Stimulated activated CD8-positive, alpha-beta memory T cell treated with anti-CD3 and anti-CD28 coated beads, Interleukin-12 subunit alpha, Interleukin-12 subunit beta, amount 100 ng/mL, for 1 hour (primary cell): ENCODE data around the gene COL8A1.

Experiments
- DNase-seq: peaks from one replicate; pipeline ENCODE4 v3.0.0-alpha.2; 2020; ENCODE audit warnings: low read depth

Gene COL8A1

DNA sequence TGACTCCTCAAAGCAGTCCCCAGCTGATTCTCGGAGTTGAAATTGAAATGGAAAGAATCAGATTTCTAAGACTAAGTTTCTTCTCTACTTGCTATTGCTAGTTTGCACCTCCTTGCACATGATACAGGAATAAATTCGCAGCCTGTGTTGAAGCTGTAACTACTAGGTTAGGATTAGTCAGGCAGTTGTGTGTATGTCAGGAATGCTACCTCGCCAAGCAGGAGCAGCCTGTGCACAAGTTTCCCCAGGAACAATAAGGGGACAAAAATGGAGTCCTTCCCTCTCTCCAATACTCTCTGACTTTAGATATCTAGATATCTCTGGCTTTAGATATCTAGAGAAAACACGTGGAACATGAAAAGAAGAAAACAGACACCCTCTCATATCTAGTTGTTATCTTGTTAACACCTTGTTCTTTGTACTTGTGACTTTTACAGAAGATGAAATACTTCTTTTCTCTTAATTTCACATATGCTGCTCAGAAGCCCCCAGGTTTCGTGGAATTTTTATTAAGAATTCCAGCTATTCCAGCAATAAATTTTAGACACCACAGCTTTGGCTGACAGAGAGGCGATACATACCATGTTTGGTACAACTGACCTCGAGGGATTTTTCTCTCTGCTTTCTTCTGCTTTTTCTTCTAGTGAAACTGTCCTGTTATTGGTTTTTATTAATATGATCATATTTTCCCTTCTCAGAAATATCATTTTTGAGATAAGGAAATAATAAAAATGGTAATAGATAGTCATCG lies 123.2 kb downstream of the COL8A1 start:
- no peak for DNase-seq

DNA sequence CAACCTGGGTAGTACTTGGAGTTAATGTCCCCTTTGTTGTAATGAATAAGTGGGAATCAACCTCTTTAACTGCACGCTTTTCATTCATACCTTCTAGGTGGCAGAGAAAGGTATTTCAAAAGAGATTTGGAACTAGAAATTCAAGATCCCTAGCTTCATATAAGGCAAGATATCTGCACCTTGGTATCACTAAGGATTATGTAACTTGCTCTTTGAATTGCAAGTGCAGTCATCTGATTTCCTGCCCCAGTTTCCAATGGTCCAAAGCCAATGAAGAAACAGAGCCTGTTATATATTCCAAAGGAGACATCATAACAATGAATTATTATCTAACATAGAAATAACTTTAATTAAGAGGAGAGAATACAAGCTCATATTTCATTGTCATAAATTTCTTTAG lies 124.5 kb downstream of the COL8A1 start:
- no peak for DNase-seq

DNA sequence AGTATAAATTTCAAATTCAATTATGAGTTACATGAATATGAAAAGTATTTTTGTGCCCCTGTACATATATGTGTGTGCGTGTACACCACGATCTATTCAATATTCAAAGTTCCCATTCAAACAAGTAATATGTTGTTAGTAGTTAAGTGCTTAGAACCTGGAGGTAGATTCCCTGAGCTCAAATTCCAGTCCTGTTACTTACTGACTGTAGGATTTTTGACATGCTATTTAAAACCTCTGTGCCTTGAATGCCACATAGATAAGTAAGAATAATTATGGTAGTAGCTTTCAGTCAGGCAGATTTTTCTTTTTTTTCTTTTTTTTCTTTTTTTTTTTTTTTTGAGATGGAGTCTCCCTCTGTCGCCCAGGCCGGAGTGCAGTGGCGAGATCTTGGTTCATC lies 126.0 kb downstream of the COL8A1 start:
- DNase-seq, result no peak

- DNase-seq, result no peak
Measured at GRCh38 chr3:99765042-99765942, 126.9 kb downstream of the COL8A1 start.

DNA sequence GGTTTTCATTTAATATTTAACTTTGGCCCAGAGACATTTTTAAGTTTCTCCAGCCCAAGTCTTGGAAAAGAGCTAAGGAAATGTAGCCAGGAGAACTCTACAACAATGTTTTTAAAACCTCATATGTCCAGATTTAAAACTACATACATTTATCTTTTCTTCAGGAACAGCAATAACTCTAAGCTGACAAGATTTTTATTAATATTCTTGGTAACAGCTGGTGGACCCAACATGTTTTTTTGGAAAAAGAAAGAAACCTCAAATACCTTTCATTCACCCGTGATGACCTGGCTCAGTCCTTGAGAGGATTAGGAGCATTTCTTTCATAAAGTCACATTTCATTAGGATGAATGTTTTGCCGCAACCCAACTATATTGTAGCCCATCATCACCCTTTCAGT lies 128.9 kb downstream of the COL8A1 start:
- no peak for DNase-seq

DNA sequence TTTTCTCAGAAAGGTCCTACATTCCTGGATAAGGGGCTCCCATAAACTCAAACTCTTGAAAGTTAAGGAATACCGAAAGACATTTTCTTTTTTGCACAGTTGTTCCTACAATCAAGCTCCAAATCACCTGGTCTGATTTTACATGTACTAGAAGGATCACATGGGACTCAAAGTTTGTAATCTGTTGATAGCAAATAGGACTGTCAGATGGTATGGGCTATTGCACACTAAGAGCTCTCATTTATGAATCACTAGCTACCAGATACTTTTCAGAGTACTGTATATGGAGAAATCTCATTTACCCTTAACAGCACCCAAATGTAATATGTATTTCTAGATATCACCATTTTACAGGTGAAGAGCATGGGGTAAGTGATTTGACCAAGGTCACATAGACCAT lies 129.7 kb downstream of the COL8A1 start:
- DNase-seq, result no peak

DNA sequence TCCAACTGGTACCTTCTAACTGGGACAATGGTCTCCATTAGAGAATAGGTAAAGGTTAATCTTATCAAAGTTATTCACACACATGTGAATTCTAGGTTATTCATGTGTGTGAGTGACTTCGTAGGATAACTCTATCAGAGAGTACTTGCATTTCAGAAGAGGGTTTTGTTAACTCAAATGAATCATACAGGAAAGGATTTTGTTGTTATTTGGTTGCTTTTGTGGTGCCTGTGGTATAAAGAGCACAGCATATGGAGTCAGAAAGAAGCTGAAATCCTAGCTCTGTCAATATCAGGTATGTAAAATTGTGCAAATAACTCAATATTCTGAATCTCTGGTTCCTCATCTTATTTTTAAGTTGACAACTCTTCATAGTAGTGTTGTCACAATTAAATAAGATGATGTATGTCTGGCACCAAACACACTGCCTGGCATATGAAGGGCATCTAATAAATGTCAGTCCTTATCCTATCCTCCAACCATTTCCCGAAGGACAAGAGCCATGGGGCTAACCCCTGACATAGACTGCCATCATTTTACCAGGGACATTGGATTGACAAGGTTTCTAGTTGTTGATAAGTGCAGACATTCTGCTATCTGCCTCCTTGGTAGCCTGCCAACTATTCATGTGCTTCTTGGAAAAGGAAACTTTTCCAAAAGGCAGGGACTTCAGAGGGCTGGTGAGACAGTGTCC lies 130.6 kb downstream of the COL8A1 start:
- DNase-seq, result no peak

DNA sequence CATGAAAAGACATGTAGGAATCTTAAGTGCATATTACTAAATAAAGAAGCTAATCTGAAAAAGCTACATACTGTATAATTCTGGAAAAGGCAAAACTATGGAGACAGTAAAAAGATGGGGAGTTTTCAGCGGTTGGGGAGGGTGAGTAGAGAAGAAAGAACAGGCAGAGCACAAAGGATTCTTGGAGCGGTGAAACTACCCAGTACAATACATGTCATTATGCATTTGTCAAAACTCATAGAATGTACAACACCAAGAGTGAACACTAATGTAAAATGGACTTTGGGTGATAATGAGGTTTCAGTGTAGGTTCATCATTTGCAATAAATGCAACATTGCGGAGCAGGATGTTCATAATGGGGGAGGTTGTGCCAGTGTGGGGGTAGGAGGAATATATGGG lies 133.8 kb downstream of the COL8A1 start:
- no peak for DNase-seq

- no peak for DNase-seq
Measured at GRCh38 chr3:99772671-99773070, 134.3 kb downstream of the COL8A1 start.

DNA sequence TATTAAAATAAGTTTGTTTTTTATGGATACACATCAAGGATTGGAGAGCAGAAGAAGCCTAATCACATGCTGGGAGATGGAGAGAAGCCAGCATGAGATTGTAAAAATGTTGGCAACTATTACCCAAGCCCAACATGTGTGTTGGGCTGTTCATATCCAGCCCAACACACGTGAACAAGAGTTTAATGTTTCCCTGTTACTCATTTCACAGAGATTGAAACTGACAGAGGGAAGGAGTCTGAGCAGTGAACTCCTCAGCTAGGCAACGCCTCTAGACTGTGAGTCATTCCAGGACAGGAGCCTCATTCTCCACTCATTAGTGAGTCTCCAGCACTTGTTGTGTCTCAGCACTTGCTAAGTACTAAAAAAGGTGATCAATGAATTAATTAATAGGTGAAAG lies 136.1 kb downstream of the COL8A1 start:
- no peak for DNase-seq

- no peak for DNase-seq
Measured at GRCh38 chr3:99776516-99777209, 138.3 kb downstream of the COL8A1 start.

GRCh38 chr3:99777210-99777549 lies 138.8 kb downstream of the COL8A1 start:
- no peak for DNase-seq

DNA sequence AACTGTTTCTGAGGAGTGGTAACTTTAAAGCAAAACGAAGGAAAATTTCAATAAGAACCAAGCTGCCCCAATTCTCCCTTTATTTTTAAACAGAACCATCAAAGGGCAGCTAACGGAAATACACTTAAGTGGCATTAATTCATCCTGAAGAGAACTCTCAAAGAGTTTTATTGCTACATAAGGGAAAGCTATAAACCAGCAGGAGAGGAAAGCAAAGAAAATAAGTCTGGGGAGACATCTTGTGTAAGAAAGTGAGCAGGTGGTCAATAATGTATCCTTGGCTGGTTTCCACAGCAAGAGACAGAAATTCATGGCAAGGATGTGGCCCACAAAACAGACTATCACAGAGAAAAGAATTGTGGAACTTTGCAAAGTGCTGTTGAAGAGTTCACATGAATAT lies 139.3 kb downstream of the COL8A1 start:
- DNase-seq, result no peak

DNA sequence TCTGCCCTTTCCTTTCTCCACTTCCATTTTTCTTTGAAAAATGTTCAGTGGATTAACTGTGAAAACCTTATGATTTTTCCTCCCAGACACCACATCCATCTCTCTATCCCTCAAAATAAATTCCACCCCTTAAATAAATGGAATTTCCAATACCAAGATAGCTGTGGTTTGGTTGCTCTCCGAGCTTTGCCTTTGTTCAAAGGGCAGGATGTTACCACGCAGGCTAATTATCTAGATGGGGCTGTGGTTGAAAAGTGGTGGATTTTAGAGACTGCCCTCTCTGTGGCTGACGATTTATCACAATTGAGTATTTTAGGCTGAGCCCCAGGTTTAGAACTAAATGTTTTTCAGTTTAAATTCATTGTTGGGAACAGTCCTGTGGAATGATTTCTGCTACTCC lies 142.4 kb downstream of the COL8A1 start:
- DNase-seq, result no peak

DNA sequence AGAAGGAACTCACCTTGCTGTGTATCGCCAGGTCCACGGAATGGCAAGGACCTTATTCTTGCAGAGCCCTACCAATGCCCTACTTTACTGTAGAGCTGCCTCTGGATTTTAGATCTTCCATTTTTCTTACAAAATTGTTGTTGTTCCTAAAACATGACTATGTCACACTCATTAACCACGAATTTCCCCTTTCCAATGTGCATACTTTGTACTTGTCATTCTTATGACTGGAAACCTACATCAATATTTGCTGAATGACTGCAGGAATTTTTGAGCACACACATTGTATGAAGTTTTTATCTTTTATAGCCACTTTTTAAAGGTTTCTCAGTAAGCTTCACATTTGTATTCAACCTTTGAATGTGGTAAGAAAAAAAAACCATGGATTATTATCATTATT lies 143.4 kb downstream of the COL8A1 start:
- no peak for DNase-seq

GRCh38 chr3:99783011-99783573 lies 144.7 kb downstream of the COL8A1 start:
- no peak for DNase-seq

- no peak for DNase-seq
Measured at GRCh38 chr3:99789011-99789721, 150.8 kb downstream of the COL8A1 start.

DNA sequence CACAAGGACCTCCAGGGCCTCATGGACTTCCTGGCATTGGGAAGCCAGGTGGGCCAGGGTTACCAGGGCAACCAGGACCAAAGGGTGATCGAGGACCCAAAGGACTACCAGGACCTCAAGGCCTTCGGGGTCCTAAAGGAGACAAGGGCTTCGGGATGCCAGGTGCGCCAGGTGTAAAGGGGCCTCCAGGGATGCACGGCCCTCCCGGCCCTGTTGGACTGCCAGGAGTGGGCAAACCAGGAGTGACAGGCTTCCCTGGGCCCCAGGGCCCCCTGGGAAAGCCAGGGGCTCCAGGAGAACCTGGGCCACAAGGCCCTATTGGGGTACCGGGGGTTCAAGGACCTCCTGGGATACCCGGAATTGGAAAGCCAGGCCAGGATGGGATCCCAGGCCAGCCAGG lies 156.1 kb downstream of the COL8A1 start:
- no peak for DNase-seq

DNA sequence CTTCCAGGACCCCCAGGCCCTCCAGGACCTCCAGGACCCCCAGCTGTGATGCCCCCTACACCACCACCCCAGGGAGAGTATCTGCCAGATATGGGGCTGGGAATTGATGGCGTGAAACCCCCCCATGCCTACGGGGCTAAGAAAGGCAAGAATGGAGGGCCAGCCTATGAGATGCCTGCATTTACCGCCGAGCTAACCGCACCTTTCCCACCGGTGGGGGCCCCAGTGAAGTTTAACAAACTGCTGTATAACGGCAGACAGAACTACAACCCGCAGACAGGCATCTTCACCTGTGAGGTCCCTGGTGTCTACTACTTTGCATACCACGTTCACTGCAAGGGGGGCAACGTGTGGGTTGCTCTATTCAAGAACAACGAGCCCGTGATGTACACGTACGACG lies 157.2 kb downstream of the COL8A1 start:
- DNase-seq, result no peak

GRCh38 chr3:99799422-99799821 lies 161.0 kb downstream of the COL8A1 start:
- DNase-seq, result no peak

DNA sequence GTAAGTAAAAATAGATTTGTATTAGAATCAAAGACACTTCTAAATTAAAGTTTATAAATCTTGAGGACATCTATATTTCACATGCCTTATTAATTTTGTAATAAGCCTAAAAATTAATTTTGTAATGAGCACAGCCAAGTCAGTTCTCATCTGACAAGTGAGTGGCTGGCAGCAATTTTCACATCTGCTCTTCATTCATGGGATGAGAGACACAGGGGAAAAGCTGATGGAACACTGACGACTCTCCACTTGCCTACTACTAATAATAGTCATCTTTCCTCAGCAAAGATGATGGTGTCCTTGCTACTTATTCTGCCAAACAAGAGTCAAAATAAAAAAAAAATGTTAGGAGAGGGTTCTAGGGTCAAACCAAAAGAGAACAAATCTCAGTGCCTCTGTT lies 164.9 kb downstream of the COL8A1 start:
- no peak for DNase-seq
